Stimulated activated CD4-positive, alpha-beta T cell treated with anti-CD3 and anti-CD28 coated beads, Interleukin-12 subunit alpha, Interleukin-12 subunit beta, amount 100 ng/mL, for 4 hours (primary cell): Measurements from ENCODE around the gene PRPF19.

Source experiments
- DNase-seq: peaks from one replicate; pipeline ENCODE4 v3.0.0-alpha.2; 2020

Gene PRPF19

DNA sequence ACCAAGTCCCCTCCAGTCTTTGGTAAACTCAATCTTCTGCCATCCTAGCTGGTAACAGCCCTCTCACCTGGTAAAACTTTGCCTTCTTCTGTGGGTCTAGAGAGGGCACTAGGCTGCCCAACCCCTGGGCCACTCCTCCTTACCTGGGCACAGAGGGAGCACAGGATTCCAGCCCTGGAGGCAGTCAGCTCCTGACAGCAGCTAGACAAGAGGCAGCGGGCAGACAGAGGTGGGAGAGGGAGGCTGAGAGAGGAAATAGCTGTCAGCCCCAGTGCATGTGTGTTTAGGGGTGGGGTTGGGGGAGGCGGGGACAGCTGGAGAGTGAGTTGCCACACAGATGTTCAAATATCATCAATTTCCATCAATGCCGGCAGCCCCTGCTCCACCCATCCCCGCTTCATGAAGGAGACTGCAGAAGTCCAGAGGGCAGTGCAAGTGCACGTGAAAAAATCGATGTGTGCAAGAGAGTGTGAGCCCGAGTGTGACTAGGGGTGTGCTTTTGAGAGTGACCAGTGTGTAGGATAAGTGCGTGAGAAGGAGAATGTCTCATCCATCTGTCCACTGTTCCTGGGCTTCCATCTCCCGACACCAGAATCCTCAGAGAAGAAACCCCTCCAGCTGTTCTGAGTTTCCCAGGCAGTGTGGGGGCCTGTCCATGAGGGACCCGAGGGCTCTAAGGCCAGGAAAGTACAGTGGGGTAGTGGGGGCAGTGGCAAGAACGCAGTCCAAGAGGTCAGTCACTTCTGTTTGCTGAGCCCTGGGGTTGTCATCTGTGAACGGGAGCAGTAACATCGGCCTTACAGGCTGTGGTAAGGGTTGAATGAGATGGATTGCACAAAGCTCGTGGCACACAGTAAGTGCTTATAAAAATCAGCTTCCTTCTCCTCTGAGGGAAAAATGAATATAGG, 50.4 kb downstream of the PRPF19 start, which contains the start of gene PTGDR2:
TSS of gene PTGDR2 (minus strand) at position 225 of the 908 bp plus-strand sequence. CDS start 2,228 bp downstream, outside the sequence.
- DNase-seq: no peak

DNA sequence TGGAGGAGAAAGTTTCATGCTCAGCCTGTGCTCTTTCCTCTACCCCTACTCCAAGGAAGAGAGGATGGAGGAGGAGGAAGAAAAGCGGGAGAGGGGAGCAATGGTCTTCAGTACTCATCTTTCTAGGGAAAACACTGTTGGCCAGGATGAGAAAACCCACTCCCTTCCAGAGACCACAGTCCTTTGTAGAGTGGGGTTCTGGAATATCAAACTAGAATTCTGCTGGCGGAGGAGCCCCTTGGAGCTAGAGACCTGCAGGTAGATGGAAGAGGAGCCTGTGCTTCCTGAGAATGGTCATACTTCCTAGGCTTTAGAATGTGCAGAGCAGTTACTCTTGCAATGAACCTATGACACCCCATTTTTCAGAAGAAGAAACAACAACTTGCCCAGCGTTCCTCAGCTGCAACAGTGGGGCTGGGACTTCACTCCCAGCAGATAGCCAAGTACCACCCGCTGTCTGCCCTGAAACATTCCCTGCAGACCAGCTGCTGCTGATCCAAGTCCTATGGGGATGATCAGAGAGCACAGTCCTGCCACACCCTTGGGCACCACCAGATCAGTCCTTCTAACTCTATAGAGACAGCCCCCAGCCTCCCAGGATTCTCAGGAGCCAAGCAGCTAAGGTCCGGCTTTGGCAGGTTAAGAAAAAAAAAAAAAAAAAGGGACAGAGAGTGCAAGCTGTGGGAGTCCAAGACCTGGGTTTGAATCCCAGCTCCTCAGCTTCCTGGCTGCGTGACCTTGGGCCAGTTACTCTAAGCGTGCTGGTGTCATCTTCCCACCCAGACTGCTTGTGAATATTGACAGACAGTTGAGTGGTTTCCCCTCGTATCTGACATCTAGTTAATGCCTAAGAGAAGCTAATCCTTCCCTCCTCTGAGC, 51.3 kb downstream of the PRPF19 start:
- DNase-seq: no peak

- no peak for DNase-seq
Measured at GRCh38 chr11:60854140-60854846, 52.1 kb downstream of the PRPF19 start.

DNA sequence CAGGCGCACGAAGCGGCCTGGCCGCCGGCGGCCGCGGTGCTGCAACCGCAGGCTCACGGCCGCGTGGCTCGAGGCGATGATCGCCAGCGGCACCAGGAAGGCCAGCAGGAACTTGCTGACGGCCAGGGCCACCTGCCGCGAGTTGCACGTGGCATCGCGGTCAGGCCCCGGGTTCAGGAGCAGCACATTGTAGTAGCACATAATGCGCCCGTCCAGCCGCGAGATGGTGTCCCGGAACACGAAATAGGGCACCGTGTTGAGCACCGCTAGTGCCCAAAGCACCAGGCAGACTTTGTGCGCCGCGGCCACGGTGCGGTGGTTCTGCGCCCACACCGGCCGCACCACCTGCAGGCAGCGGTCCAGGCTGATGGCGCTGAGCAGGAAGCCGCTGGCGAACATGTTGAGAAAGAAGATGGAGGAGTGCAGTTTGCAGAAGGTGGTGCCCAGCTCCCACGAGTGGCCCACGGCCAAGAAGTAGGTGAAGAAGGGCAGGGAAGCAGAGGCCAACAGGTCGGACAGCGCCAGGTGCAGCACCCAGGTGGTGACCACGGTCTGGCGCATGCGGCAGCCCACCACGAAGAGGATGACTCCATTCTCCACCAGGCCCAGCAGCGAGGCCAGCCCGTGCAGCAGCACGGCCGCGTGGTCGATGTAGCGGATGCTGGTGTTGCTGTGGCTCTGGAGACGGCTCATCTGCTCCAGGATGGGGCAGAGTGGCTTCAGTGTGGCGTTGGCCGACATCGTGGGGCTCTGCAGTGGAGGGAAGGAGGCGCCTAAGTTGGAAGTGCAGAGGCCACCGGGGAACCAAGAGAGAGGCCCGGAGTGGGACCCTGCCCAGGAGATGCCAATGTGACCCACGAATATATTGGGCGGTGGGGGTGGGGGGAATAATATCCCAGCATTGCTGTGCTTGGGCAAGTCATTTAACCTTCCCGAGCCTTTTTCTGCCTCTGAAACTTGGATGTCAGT, 53.1 kb downstream of the PRPF19 start:
- no peak for DNase-seq

DNA sequence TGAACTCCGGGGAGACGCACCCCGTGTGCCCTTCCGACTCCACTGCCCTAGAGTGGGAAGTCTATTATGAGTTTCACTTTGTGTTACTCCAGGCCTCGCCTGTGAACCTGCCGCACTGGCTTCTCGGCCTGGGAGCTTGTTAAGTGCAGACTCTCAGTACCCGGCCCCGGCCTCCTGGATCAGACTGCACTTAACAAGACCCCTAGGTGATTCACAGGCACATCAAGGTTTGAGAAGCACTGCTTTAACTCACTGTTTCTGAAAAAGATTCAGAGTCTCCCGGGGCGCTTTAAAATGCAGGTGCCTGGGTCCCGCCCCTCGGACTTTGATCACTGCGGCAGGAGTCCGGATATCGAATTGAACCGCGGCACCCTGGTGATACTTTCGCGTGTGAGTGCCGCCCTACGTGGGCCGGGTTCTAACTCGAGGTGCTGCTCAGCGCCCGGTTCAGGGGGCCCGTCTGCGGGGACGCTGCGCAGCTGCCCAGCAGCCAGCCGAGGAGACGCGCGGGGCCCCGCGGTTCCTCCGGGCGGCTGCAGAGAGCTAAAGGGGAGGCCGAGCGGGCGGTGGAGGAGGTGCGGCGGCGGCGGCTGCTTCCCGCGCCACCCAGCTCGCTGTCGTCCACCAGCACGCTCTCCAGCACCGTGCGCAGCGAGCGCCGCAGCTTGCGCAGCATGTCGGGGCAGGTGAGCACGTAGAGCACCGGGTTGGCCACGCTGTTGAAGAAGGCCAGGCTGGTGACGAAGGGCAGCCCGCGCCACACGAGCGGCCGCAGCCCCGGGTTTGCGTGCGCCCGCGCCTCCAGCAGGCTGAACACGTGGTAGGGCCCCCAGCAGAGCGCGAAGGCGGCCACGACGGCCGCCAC, 54.0 kb downstream of the PRPF19 start:
- DNase-seq: no peak

DNA sequence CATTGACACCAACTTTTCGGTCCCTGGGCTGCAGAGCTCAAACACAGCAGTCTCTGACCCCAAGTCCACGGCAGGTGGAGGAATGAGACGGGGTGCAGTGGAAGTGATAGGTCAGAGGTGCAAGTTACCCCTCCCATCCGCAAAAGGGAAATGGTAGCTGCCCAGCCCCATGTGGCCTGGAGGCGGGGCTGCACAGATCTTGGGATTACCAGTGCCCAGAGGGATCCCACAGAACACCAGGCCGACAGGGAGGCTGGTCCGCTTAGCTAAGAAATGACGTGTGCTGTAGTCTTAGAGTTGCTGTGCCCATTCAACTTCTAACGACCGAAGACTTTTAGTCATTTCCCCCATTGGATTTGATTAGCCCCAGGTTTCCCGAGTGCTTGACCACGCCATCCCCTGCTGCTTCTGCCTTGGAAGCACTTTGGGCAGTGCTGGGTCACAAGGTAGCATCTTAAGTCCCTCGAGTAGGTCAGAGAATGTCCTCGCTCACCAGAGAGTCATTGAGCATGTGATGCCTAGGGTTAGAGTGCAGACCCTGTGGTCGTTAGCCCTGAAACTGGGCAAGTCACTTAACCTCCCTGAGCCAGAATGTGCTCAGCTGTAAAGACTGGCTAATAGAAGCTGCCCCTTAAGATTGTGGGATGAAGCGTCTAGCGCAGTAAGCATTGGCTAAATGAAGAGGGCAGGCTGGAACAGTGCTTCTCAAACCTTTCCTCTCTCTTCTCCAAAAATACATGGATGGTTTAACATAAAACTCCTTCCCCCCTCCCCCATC, 54.9 kb downstream of the PRPF19 start:
- no peak for DNase-seq

GRCh38 chr11:60849641-60850520, 56.5 kb downstream of the PRPF19 start:
- no peak for DNase-seq

- no peak for DNase-seq
Measured at GRCh38 chr11:60848714-60849151, 57.7 kb downstream of the PRPF19 start.

DNA sequence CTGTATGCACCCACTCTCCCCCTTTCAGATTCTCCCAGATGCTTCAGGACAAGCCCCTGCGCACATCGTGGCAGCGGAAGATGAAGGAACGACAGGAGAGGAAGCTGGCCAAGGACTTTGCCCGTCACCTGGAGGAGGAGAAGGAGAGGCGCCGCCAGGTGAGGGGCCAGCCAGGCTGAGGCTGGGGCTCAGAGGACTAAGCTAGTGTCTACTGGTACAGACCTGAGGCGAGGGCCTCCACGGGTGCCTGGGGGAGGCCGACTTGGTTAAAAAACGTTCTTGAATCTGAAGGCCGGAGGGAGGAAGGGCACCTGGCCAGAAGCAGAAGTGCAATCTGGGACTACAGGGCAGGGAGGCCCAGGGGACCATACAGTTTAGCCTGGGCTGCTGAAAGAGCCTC, 58.5 kb downstream of the PRPF19 start:
- DNase-seq: no peak

DNA sequence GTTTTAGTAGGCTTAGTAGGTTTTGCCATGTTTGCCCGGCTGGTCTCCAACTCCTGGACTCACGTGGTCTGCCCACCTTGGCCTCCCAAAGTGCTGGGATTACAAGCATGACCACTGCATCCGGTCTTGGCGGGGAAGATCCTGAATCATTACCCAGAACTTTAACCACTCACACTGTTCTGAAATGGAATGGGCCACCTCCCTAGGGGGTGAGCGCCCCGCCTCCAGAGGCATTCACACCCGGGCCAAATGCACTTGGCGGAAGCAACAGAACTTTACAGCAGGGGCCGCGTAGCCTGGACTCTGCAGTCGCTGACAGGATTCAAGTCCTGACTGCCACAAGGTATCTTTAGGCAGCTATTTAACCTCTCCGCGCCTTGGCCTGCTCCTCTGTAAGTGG, 59.1 kb downstream of the PRPF19 start:
- DNase-seq: no peak

- DNase-seq: no peak
Measured at GRCh38 chr11:60845338-60845737, 61.0 kb downstream of the PRPF19 start.

- DNase-seq: no peak
Measured at GRCh38 chr11:60844870-60845221, 61.5 kb downstream of the PRPF19 start.

DNA sequence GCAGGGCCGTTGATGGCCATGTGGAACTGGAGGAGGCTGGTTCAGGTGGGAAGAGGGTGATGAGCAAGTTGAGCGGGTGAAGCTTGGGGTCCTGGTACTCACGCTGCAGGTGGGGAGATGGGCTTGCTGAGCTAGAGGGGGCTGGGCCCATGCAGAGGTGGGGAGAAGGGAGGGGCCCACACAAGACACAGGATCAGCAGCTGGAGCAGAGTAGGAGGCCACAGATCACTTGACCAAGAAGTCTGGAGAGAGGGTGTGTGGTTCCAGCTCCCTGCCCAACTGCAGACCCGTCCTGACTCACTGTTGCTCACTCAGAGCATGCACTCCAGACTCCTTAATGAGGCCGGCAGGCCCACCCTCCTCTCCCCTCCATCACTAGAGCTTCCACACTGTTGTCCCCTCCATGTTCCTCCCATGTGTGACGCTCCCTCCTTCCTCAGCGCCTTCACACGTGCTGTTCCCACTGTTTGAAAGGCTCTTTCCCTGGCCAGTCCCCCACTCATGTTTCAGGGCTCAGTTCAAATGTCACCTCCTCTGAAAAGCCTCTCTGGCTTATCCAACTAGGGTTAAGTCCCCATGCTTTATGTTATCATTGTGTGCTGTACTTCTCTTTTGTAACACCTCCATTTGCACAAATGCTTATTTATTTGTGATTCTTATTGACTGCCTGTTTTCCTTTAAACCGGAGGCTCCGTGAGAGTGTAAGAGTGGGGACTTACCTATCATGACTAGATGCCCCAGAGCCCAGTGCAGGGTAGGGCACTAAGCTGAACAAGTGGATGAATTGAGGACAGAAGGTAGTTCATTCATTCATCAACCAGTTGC, 62.1 kb downstream of the PRPF19 start:
- no peak for DNase-seq

DNA sequence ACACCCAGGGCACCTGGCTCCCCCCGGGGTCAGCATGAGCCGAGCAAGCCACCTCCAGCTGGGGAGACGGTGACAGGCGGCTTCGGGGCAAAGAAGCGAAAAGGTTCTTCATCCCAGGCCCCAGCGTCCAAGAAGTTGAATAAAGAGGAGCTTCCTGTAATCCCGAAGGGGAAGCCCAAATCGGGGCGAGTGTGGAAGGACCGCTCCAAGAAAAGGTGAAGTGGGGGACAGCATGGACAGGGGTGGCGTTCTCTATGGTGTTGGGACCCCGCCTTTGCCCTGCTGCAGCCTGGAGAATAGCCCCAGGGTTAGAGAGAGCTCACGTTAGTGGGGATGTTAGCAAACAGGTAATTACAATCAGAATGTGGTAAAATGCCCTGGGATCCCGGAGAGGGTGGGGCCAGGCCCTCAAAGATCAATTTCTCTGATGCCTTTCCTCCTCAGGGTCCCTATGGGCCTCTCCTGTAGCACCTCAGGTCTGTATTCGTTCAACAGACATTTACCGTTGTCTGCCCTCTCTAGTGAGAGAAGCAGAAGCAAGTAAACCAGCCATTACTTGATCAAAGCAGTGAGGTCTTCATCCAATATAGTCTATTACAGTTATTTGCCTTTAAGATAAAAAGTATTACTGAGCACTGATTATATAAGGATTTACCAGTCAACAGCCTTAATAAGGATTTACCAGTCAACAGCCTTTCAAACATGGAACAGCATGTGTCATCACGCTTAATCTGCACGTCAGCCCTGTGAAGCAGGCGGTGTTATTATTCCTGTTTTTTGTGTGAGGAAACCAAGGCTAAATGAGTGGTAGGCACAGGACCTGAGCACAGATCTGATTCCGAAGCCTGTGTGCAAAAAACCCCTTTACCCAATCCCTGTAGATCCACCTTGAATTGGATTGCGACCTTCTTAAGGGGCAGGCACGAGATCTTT, 63.5 kb downstream of the PRPF19 start:
- DNase-seq: no peak

DNA sequence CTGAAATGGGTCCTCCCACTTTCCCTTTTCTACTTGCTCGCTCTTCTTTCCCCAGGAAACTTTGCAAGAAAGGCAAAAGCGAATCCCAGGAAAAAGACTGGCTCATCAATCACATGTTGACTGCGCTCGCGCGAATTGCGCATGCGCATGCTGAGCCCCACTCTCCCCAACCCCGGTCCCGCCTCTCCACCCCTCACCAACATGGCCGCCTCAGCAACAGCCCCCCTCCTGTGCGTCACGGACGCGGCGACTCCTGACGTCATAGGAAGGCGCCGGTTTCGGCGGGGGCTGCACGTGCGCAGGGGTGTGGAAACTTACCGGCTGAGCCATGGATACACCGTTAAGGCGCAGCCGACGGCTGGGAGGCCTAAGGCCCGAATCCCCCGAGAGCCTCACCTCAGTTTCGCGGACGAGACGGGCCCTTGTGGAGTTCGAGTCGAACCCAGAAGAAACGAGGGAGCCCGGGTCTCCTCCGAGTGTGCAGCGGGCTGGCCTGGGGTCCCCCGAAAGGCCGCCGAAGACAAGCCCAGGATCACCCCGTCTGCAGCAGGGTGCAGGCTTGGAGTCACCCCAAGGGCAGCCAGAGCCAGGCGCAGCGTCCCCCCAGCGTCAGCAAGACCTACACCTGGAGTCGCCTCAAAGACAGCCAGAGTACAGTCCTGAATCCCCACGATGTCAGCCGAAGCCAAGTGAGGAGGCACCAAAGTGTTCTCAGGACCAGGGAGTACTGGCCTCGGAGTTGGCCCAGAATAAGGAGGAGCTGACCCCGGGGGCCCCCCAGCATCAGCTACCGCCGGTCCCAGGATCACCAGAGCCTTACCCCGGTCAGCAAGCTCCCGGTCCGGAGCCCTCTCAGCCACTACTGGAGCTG, 64.4 kb downstream of the PRPF19 start, which contains the start of gene CCDC86:
TSS of gene CCDC86 (plus strand) at position 317 of the 871 bp plus-strand sequence. CDS start at position 329, 12 bp downstream.
- DNase-seq: peak; percentile 98
